ENCODE data around the gene TFAP2E. TPM values are rescaled to one million over a fixed set of nuclear protein-coding genes. Genes with fewer than 3 reads are reported as not detected.
A peak's percentile ranks its signal among the peaks of the same experiment; 100 is the strongest.

TFAP2E gene
- total and polyA plus RNA-seq, 7 donors: 0.27 to 1.2 (median 0.55) TPM; not detected in 2

DNA sequence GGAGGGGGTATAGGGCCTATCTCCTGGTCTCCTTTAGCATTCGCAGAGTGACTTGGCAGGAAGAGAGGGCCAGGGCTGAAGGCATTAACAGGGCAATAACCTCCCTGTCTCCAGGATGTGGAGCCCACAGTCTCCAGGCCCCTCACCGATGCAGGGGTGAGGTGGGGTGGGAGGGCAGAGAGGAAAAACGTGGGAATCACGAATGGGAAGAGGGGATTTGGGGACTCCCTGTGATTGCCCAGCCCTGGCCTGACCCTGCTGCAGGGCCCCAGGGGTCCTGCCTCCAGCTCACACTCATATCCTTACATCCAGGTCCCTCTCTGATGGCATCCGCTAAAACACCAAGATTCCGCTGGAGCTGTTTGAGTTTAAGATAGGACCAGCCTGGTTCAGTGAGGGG, 14.6 kb downstream of the TFAP2E start:
- no peaks in the 10 kb centered on the region for H3K27me3 ChIP-seq
- 88 to 89% methylated on average over 6 of the region's 6 CpGs for WGBS, 2 donors
- intact Hi-C loops (cut with DNase I): no loop called here

DNA sequence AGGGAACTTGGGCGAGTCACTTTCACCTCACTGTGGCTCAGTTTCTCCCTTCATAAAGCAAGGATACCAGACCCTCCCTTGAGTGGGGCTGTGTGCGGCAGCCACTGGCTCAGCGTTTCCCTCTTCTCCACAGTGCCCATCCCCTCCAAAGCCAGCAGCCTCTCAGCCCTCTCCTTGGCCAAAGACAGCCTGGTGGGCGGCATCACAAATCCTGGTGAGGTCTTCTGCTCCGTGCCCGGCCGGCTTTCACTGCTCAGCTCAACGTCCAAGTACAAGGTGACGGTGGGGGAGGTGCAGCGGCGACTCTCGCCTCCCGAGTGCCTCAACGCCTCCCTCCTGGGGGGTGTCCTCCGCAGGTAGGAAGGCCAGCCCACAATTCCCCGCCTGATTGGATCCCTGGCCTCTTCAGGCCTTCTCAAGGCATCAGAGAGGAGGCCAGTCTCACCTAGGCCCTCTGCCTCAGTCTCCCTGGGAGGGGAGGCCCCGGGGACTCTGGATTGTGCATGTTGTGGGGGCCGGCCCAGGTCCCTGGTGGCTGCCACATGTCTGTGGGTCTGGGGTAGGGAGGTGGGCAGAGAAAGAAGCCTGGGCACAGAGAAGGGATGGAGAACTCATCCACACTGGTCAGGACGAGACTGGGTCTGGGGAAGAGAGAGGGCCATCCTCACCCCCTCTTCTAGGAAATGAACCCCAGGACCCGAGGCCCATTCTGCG, 15.2 kb downstream of the TFAP2E start:
- TF ChIP-seq, protein P1, sequence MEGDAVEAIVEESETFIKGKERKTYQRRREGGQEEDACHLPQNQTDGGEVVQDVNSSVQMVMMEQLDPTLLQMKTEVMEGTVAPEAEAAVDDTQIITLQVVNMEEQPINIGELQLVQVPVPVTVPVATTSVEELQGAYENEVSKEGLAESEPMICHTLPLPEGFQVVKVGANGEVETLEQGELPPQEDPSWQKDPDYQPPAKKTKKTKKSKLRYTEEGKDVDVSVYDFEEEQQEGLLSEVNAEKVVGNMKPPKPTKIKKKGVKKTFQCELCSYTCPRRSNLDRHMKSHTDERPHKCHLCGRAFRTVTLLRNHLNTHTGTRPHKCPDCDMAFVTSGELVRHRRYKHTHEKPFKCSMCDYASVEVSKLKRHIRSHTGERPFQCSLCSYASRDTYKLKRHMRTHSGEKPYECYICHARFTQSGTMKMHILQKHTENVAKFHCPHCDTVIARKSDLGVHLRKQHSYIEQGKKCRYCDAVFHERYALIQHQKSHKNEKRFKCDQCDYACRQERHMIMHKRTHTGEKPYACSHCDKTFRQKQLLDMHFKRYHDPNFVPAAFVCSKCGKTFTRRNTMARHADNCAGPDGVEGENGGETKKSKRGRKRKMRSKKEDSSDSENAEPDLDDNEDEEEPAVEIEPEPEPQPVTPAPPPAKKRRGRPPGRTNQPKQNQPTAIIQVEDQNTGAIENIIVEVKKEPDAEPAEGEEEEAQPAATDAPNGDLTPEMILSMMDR (IDR thresholded peaks at IDR 0.05): no peak
- TF ChIP-seq EP300 (IDR thresholded peaks at IDR 0.05) (no peak), POLR2A (IDR thresholded peaks at IDR 0.05) (no peak), POLR2AphosphoS5 (IDR thresholded peaks at IDR 0.05) (no peak)
- Histone ChIP-seq H3K27ac (no peak overlapping the region), H3K4me3 (no peak overlapping the region), H3K4me1 (no peaks in the 10 kb centered on the region), H3K27me3 (no peaks in the 10 kb centered on the region), H3K9me3 (no peaks in the 10 kb centered on the region), H3K36me3 (no peaks in the 10 kb centered on the region)
- intact Hi-C loops (cut with DNase I): no loop called here
- WGBS, 2 donors: 86 to 91% methylated on average over 21 of the region's 21 CpGs
- no peak for DNase-seq

More for the DNA sequence above, 14.6 kb downstream of the TFAP2E start:
- Histone ChIP-seq H3K27ac (no peak overlapping the region), H3K36me3 (no peaks in the 10 kb centered on the region), H3K4me3 (no peak overlapping the region), H3K4me1 (no peaks in the 10 kb centered on the region), H3K9me3 (no peaks in the 10 kb centered on the region)
- peak; percentile 14 for DNase-seq
- TF ChIP-seq POLR2A (IDR thresholded peaks at IDR 0.05): no peak
- TF ChIP-seq, protein P1 (IDR thresholded peaks at IDR 0.05): no peak
- no peak for TF ChIP-seq POLR2AphosphoS5 (IDR thresholded peaks at IDR 0.05)

DNA sequence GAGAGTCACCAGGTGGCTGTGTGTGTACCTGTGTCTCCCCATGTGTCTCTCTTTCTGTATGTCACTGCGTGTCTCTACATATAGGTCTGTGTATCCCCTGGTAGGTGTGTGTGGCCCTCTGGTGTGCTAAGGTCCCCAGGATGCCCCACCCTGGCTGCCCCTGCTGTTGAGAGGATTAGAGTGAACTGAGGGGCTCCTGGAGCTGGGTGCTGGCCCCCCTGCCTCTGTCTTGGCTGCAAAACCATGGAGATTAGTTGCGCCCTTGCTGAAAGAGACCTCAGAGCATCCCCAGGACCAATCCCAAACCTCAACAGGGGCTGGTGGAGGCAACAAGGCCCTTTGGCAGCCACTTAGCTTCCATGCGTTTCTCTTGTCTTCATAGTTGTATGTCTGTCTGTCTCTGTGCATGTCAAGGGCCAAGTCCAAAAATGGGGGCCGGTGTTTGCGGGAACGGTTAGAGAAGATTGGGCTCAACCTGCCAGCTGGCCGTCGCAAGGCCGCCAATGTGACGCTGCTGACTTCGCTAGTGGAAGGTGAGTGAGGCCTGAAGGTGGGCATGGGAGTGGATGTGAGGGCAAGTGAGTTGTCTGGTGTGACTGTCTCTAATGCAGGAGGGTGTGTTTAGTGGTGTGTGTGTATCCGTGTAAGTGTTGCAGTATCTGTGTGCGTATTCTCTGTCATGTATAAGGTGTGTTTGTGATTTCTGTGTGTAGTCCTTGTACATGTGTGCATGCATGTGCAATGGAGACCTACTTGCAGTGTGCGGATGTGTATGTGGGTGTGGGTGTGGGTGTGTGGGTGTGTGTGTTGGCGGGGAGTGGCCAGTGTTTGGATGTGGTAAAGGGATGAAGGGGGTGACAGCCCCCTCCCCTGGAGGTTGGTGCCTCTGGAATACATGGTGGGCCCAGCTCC, 16.7 kb downstream of the TFAP2E start:
- TF ChIP-seq, protein P1 (IDR thresholded peaks at IDR 0.05): no peak
- TF ChIP-seq EP300 (IDR thresholded peaks at IDR 0.05) (no peak), POLR2A (IDR thresholded peaks at IDR 0.05) (no peak), POLR2AphosphoS5 (IDR thresholded peaks at IDR 0.05) (no peak)
- no peaks in the 10 kb centered on the region for H3K9me3 ChIP-seq
- no peak overlapping the region for H3K4me3 ChIP-seq
- intact Hi-C loops (cut with DNase I): no loop called here
- no peak for DNase-seq
- no peak overlapping the region for H3K27ac ChIP-seq
- 94 to 95% methylated on average over 15 of the region's 15 CpGs for WGBS, 2 donors
- H3K36me3 ChIP-seq: no peaks in the 10 kb centered on the region
- no peaks in the 10 kb centered on the region for H3K4me1 ChIP-seq
- no peaks in the 10 kb centered on the region for H3K27me3 ChIP-seq

DNA sequence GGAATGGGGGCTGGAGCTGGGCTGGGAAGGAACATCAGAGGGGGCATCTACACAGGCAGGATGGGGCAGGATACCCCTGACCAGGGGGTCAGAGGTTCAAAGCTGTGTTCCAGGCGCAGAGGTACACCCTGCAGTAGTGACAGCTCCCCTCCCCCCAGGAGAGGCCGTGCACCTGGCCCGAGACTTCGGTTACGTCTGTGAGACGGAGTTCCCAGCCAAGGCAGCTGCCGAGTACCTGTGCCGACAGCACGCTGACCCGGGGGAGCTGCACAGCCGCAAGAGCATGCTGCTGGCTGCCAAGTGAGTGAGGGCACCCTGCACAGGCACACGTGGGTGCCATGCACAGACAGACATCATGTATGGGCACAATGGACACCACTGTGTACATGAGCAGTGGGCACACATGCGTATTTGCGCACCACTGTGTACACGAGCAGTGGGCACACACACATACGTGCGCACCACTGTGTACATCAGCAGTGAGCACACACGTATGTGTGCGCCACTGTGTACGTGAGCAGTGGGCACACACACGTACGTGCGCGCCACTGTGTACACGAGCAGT, 17.4 kb downstream of the TFAP2E start:
- no peak overlapping the region for H3K27ac ChIP-seq
- no peak for DNase-seq

More for the DNA sequence above, 17.4 kb downstream of the TFAP2E start:
- Histone ChIP-seq H3K36me3 (no peaks in the 10 kb centered on the region), H3K27me3 (no peaks in the 10 kb centered on the region), H3K4me3 (no peak overlapping the region), H3K4me1 (no peaks in the 10 kb centered on the region), H3K9me3 (no peaks in the 10 kb centered on the region)
- intact Hi-C loops (cut with DNase I): no loop called here
- WGBS, 2 donors: 95 to 96% methylated on average over 25 of the region's 25 CpGs
- no peak for TF ChIP-seq POLR2A (IDR thresholded peaks at IDR 0.05)
- no peak for TF ChIP-seq POLR2AphosphoS5 (IDR thresholded peaks at IDR 0.05)
- TF ChIP-seq, protein P1 (IDR thresholded peaks at IDR 0.05): no peak
- no peak for TF ChIP-seq EP300 (IDR thresholded peaks at IDR 0.05)

Data from sigmoid colon (tissue), 7 donors.